CD14-positive monocyte (primary cell): Measurements from ENCODE around the gene MDGA2. TPM values are rescaled to one million over a fixed set of nuclear protein-coding genes. Genes with fewer than 3 reads are reported as not detected.

Experiments used
- DNase-seq, 3 donors: peaks; one replicate each; pipeline ENCODE4 v3.0.0-alpha.2; 2011 to 2022
- H2AFZ ChIP-seq: 2 replicates; pipeline ENCODE4 v1.6.0; 2012; ENCODE audit warnings: mild to moderate bottlenecking, low read depth, low read length, inconsistent platforms; ENCODE audit not compliant: insufficient read depth, poor library complexity, severe bottlenecking
- H3K27ac ChIP-seq, 2 donors: 1 replicate in 1 of 2; 2 replicates in 1 of 2; pipeline ENCODE4 v1.5.1; 2012 to 2013; ENCODE audit warnings: low read length in 2 of 2, control low read depth in 1 of 2, inconsistent platforms in 1 of 2, low read depth in 1 of 2, mild to moderate bottlenecking in 1 of 2
- H3K27me3 ChIP-seq, 2 donors: one replicate each; pipeline versions ENCODE4 v1.6.0 to v1.6.1; 2011 to 2013; ENCODE audit warnings: low read length in 2 of 2; ENCODE audit not compliant: control insufficient read depth in 2 of 2, insufficient read depth in 2 of 2
- H3K36me3 ChIP-seq, 2 donors: replicated peaks in 1 of 2; 1 replicate in 1 of 2; 2 replicates in 1 of 2; pipeline versions ENCODE4 v1.5.1 to v1.6.1; 2012 to 2013; ENCODE audit warnings: low read length in 2 of 2, control low read depth in 1 of 2, inconsistent platforms in 1 of 2, mild to moderate bottlenecking in 1 of 2; ENCODE audit not compliant: insufficient read depth in 2 of 2, control insufficient read depth in 1 of 2
- H3K4me1 ChIP-seq, 2 donors: 1 replicate in 1 of 2; 2 replicates in 1 of 2; pipeline versions ENCODE4 v1.5.1 to v1.6.1; 2012 to 2013; ENCODE audit warnings: low read length in 2 of 2, control low read depth in 1 of 2, inconsistent platforms in 1 of 2, mild to moderate bottlenecking in 1 of 2, moderate library complexity in 1 of 2; ENCODE audit not compliant: insufficient read depth in 2 of 2, control insufficient read depth in 1 of 2
- H3K4me2 ChIP-seq: replicated peaks from 2 replicates; pipeline ENCODE3; 2012; ENCODE audit warnings: low read length, moderate library complexity, mild to moderate bottlenecking; ENCODE audit not compliant: poor library complexity, severe bottlenecking; ENCODE audit errors: extremely low read depth
- H3K4me3 ChIP-seq, 3 experiments: fragments of 200-600 bp in 1 of 3; sonication (generic) in 1 of 3; replicated peaks in 1 of 3; 1 replicate in 2 of 3; 2 replicates in 1 of 3; pipeline ENCODE4 v1.5.1; 2011 to 2013; ENCODE audit warnings: low read length in 3 of 3, mild to moderate bottlenecking in 3 of 3, control low read depth in 2 of 3, low read depth in 2 of 3, inconsistent platforms in 1 of 3, moderate library complexity in 1 of 3
- H3K79me2 ChIP-seq: 2 replicates; pipeline ENCODE4 v1.6.0; 2012; ENCODE audit warnings: mild to moderate bottlenecking, control low read depth, inconsistent platforms, low read length, moderate library complexity; ENCODE audit not compliant: insufficient read depth
- H3K9ac ChIP-seq: 2 replicates; pipeline ENCODE4 v1.6.0; 2017; ENCODE audit warnings: low read length, mild to moderate bottlenecking; ENCODE audit not compliant: insufficient read depth, poor library complexity, severe bottlenecking
- H3K9me3 ChIP-seq, 2 donors: replicated peaks in 1 of 2; 1 replicate in 1 of 2; 2 replicates in 1 of 2; pipeline versions ENCODE4 v1.5.1 to v1.6.1; 2012 to 2013; ENCODE audit warnings: low read length in 2 of 2, control low read depth in 1 of 2; ENCODE audit not compliant: control insufficient read depth in 1 of 2, insufficient read depth in 1 of 2
- H4K20me1 ChIP-seq: 2 replicates; pipeline ENCODE4 v1.6.0; 2012; ENCODE audit warnings: mild to moderate bottlenecking, low read length, control low read depth, moderate library complexity; ENCODE audit not compliant: insufficient read depth
- H3K27ac Mint-ChIP-seq, 7 donors: one replicate each; pipeline ENCODE4 v1.8.0; 2020; ENCODE audit warnings: mild to moderate bottlenecking in 7 of 7, mixed read lengths in 7 of 7, moderate library complexity in 6 of 7, inconsistent platforms in 2 of 7
- H3K27me3 Mint-ChIP-seq, 3 donors: one replicate each; pipeline ENCODE4 v1.8.0; 2021 to 2022; ENCODE audit warnings: low read depth in 3 of 3, mild to moderate bottlenecking in 3 of 3, mixed read lengths in 3 of 3, moderate library complexity in 3 of 3, inconsistent platforms in 1 of 3
- H3K36me3 Mint-ChIP-seq, 2 donors: one replicate each; pipeline ENCODE4 v1.8.0; 2020; ENCODE audit warnings: mixed read lengths in 2 of 2, inconsistent platforms in 1 of 2, mild to moderate bottlenecking in 1 of 2
- H3K4me1 Mint-ChIP-seq: one replicate; pipeline ENCODE4 v1.8.0; 2020; ENCODE audit warnings: mild to moderate bottlenecking, mixed read lengths
- H3K4me3 Mint-ChIP-seq, 2 donors: one replicate each; pipeline ENCODE4 v1.8.0; 2020; ENCODE audit warnings: mild to moderate bottlenecking in 2 of 2, mixed read lengths in 2 of 2, moderate library complexity in 1 of 2
- H3K9me3 Mint-ChIP-seq, 7 donors: one replicate each; pipeline ENCODE4 v1.8.0; 2020 to 2022; ENCODE audit warnings: mixed read lengths in 7 of 7, mild to moderate bottlenecking in 6 of 7, moderate library complexity in 6 of 7, inconsistent platforms in 2 of 7
- WGBS: methylation state at CpG from one replicate; pipeline ENCODE4 v1.1.5; 2013; ENCODE audit warnings: missing lambda C conversion rate; ENCODE audit not compliant: insufficient coverage; 5-methylcytosine and 5-hydroxymethylcytosine counted together
- intact Hi-C, 2 donors: fragments of 100-400 bp; cut with micrococcal nuclease; formaldehyde crosslinking; loops; one replicate each; pipeline versions ENCODE4 v1.15.0 to v1.15.1; 2023
- polyA plus RNA-seq, 3 donors: library from polyadenylated mRNA; depleted of rRNA in 1 of 3; unstranded in 2 of 3; stranded (reverse) in 1 of 3; fragments of 300-500 nt in 2 of 3; fragments of >200 nt in 1 of 3; fragmentation: Illumina TruSeq in 2 of 3; gene quantifications; 1 replicate in 2 of 3; 2 replicates in 1 of 3; pipeline ENCODE4 v1.2.3, GENCODE V29; 2012 to 2021
- TF ChIP-seq, protein P1 (sequence below): fragments of 200-600 bp; IDR thresholded peaks from one replicate; pipeline ENCODE4 v1.8.0; 2022; ENCODE audit warnings: antibody characterized with exemption, mild to moderate bottlenecking

MDGA2 gene
- polyA plus RNA-seq, 3 donors = not detected

DNA sequence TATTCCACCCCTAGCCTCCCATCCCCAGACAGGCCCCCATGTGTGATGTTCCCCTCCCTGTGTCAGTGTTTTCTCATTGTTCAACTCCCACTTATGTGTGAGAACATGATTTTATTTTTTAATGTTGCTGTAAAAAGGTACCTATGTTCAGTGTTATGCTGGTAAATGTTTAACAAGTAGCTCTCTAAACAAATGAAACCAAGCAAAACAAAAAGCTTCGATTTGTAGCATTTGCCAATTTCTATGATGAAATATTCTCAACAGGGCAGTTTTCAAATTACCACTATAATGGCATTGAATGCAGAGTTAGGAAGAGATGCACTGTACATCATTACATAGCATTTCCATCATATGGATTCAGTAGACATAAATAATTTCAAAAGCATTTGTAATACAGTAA lies 410.6 kb downstream of the MDGA2 start:
- Histone ChIP-seq H3K9ac (no peak overlapping the region), H3K4me3 (no peak overlapping the region), H3K4me1 (no peaks in the 10 kb centered on the region), H3K27ac (no peak overlapping the region), H4K20me1 (no peaks in the 10 kb centered on the region), H3K79me2 (no peaks in the 10 kb centered on the region), H3K4me2 (no peak overlapping the region), H3K27me3 (no peaks in the 10 kb centered on the region), H3K9me3 (no peaks in the 10 kb centered on the region), H2AFZ (no peak overlapping the region), H3K36me3 (no peaks in the 10 kb centered on the region)
- TF ChIP-seq, protein P1, sequence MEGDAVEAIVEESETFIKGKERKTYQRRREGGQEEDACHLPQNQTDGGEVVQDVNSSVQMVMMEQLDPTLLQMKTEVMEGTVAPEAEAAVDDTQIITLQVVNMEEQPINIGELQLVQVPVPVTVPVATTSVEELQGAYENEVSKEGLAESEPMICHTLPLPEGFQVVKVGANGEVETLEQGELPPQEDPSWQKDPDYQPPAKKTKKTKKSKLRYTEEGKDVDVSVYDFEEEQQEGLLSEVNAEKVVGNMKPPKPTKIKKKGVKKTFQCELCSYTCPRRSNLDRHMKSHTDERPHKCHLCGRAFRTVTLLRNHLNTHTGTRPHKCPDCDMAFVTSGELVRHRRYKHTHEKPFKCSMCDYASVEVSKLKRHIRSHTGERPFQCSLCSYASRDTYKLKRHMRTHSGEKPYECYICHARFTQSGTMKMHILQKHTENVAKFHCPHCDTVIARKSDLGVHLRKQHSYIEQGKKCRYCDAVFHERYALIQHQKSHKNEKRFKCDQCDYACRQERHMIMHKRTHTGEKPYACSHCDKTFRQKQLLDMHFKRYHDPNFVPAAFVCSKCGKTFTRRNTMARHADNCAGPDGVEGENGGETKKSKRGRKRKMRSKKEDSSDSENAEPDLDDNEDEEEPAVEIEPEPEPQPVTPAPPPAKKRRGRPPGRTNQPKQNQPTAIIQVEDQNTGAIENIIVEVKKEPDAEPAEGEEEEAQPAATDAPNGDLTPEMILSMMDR = no peak
- no peak for DNase-seq
- Mint-ChIP-seq H3K4me1 (no peaks in the 10 kb centered on the region), H3K4me3 (no peak overlapping the region), H3K36me3 (no peaks in the 10 kb centered on the region), H3K27ac (no peak overlapping the region), H3K9me3 (peaks cover 0 to 5% (median 2%) of the 10 kb centered on the region in 7 donors), H3K27me3 (no peaks in the 10 kb centered on the region)
- intact Hi-C loops = no loop called here
- WGBS = no CpG with 5 or more reads among the region's 1 CpG

DNA sequence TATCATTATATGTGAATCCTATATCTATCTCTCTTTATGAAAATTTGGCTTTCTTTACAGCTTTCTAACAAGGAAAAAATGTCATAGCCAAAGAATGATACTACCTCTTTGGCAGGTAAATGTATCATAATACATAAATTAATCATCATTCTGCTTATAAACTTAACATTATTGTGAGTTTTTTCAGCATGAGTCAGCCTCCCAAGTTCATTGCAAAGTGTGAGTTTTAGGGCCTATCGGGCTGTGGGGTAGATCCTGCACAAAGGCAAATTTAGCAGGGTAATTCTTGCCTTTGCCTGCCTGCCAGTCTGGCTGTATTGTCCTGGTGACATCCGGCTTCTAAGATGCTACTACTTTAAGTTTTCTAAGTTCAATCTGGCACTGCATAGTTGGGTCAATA lies 412.6 kb downstream of the MDGA2 start:
- no peaks in the 10 kb centered on the region for H3K27me3 ChIP-seq
- H3K4me3 ChIP-seq = no peak overlapping the region
- WGBS = 100% methylated on average over 1 of the region's 2 CpGs
- no peaks in the 10 kb centered on the region for H4K20me1 ChIP-seq
- no peak overlapping the region for H3K27ac ChIP-seq
- H3K4me2 ChIP-seq = no peak overlapping the region
- H3K9me3 ChIP-seq = no peaks in the 10 kb centered on the region
- Mint-ChIP-seq H3K27me3 (no peaks in the 10 kb centered on the region), H3K9me3 (peaks cover 0 to 8% (median 2%) of the 10 kb centered on the region in 7 donors), H3K4me1 (no peaks in the 10 kb centered on the region), H3K36me3 (no peaks in the 10 kb centered on the region), H3K27ac (no peak overlapping the region), H3K4me3 (no peak overlapping the region)
- TF ChIP-seq, protein P1 = no peak
- no peaks in the 10 kb centered on the region for H3K4me1 ChIP-seq
- H3K9ac ChIP-seq = no peak overlapping the region
- DNase-seq = no peak
- intact Hi-C loops = no loop called here
- no peaks in the 10 kb centered on the region for H3K36me3 ChIP-seq
- no peak overlapping the region for H2AFZ ChIP-seq
- no peaks in the 10 kb centered on the region for H3K79me2 ChIP-seq
